ENCODE data around the gene ABL2.

The ABL2 gene

GRCh38 chr1:179129702-179130473, 99.6 kb downstream of the ABL2 start:
- DNase-seq (ENCODE audit: low read depth) = no peak

DNA sequence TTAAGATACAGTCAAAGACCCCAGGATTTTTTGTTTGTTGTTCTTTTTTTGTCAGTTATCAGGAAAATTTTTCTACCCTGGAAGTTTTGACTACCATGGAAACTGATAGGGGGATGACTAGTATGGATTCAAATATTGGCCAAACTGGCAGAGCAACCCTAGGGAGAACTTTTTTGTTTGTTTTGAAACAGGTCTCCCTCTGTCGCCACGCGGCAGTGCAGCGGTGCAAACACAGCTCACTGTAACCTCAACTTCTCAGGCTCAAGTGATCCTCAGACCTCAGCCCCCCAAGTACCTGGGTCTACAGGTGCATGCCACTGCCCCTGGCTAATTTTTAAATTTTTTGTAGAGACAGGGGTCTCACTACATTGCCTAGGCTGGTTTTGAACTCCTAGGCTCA, 101.0 kb downstream of the ABL2 start:
- no peak for DNase-seq (ENCODE audit: low read depth)

DNA sequence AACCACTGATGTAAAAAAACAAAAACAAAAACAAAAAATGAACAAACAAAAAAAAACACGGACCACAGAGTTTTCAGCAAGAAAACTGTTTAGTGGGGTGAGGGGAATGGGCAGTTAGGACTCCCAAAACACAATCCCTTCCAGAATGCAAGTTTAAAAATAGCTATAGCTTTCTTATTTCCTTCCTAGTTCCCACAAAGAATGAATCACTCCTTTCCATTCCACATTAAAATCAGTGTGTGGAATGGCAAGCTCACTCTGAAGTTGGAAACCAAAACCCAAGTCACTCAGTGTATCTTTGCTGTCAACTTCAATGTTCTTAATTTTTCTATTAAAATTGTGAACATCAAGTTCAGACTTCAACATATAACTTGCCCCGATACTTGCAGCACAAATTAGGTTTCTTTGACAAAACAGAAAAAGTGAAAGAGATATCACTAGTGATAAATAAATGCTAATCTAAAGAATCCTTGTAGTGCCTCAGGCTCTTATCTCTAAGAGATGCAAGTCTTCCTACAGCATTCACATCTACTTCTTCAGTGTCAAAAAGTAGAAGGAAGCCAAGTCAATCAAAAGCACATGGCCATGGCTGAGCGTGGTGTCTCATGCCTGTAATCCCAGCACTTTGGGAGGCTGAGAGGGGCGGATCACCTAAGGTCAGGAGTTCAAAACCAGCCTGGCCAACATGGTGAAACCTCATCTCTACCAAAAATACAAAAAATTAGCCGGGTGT, 102.1 kb downstream of the ABL2 start:
- no peak for DNase-seq (ENCODE audit: low read depth)

GRCh38 chr1:179126338-179127060, 103.0 kb downstream of the ABL2 start:
- DNase-seq (ENCODE audit: low read depth) = no peak

DNA sequence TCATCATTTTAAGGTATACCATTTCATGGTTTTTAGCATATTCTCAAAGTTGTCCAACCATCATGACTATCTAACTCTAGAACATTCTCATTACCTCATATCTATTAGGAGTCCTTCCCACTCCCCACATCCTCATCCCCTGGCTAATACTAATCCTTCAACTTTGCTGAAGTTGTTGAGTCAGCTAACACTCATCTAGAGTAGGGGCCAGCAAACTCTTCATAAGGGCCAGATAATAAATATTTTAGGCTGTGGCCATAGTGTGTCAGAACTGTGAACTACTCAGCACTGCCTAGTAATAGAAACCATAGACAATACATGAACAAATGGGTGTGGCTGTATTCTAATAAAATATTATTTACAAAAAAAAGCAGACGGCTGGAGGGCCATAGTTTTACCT, 104.6 kb downstream of the ABL2 start:
- DNase-seq (ENCODE audit: low read depth) = no peak

DNA sequence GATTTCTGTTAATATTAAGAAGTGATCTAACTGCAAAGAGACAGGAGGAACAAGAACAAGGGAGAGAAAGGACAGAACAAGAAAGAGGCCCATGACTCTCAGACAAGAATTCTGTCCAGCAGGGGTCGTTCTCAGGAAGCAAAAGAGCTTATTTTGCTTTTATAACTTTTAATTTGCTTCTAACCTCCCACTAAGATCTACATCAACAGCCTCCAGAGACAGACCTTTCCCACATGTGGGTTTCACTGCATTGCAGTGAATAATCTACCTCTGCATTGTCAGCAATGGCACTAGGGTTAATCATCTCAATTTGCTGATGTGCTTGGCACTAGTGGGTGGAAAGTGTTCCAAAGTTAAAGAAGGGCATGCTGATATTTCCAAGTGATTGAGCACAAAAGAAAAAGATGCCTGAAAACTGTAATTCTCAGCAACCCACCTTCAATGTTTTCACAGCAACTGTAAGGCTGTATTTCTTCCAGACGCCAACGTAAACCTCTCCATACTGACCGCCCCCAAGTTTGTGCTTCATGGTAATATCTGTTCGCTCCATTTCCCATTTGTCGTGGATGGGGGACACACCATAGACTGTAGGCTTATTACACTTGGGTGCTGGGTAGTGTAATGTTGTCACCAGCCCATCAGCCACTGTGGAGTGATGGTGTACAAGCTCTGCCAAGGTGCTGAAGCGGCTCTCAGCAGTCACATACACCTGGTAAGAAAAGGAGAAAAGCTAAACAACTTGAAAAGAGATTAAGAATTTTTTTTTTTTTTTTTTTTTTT, 108.1 kb downstream of the ABL2 start:
- no peak for DNase-seq (ENCODE audit: low read depth)

DNA sequence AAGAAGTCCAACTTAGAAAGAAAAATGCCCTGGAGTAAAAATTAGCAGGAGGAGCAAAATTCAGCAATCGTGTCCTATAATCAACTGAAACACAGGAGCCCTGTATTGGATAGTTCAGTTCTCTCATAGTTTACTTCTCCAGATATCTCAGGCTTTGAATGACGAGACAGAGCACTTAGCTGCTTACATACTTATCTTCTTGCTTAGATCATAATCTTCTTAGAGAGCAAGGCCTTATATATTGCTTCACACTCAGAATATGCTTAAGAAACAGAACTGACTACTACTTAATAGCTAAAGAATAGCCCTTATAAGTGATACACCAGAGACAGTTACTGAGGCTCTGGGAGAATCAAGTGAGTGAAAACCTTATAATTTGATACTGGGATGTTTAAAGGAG, 108.7 kb downstream of the ABL2 start:
- no peak for DNase-seq (ENCODE audit: low read depth)

DNA sequence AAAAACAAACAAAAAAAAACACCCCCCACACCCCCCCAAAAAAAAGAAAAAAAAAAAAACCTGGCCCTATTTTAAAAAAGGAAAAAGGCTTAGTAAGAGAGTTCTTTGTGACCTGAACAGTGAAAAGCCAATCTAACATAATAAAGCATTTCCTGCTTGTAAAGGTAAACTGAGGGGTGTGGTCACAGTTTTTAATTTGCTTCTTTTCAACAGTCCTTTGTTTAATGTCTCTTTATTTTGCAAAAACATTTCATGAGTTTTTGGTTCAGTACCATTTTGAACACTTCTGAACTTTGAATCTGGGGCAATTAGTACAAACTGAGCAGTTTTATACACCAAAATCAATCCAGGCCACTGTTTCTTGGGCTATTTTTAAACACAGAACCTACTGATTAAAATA, 110.0 kb downstream of the ABL2 start:
- DNase-seq (ENCODE audit: low read depth) = no peak

DNA sequence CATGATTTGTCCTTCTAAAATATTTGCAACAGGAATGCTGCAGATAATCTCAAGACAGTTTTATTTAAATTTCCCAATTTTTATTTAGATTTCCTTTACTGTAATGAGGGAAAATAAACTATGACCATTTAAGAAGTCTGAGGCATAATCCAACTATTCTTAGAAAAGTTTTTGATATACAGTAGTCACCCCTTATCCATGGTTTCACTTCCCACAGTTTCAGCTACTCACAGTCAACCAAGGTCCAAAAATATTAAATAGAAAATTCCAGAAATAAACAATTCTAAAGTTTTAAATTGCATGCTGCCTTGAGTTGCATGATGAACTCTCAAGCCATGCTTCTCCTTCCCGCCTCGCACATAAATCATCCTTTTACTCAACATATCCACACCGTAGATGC, 114.3 kb downstream of the ABL2 start:
- DNase-seq (ENCODE audit: low read depth) = no peak

DNA sequence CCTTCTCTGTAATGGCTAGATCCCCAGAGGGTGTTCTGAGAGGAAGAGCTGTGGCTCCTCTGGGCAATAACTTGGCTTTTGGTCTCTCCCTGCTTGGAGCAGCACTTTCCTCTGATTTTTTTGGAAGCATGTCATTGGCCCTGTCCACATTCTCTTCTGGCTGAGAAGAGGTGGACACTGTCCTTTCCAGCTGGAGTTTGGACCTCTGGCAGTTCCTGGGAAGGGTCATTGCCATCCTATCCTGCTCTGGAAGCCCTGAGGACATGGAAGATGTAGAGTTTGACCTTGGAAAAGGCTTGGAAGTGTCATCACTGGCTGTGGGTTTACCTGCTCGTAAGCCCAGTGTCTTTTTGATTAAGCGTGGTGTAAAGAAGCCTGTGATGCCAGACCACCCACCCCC, 120.8 kb downstream of the ABL2 start:
- no peak for DNase-seq (ENCODE audit: low read depth)

DNA sequence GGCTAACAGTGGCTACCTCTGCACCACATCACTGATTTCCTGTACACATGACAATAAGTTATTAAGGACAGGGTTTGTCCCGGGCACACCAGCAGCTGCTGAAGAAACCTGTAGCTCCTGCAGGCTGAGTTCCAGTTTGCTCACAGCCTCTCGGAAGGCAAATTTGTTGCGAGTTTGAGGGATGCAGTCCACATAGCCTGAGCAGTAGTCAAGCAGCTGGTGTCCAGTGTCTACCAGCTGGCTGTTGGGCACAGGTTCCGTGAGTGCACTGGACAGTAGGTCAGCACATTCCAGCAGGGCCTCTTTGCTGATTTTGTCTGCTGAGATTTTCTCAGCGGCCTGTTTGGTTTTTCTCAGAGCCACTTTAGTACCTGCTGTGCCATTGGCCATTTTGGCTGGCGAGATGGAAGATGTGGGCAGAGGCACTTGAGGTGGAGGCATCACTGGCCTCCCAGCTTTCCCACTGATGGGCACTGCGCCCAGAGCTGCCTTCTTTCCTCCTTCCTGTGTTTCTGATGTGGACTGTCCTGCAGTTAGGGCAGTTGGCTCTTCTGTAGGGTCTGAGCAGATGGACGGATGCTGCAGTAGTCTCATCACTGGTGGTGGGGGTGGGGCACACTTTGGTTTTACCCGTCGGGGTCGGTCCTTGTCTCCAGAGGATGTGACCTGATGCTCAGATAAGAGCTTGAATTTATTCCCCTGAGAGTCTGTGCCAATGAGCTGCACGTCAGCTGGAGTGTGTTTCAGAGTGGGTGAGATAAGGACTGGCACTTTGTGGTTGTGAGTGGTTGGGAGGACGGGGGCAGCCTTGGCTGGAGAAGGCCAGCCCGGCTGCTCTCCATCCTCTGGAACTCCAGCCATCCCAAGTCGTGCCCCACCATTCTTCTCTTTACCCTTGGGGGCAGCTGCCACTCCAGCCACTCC, 121.5 kb downstream of the ABL2 start:
- DNase-seq (ENCODE audit: low read depth) = peak; percentile 44

DNA sequence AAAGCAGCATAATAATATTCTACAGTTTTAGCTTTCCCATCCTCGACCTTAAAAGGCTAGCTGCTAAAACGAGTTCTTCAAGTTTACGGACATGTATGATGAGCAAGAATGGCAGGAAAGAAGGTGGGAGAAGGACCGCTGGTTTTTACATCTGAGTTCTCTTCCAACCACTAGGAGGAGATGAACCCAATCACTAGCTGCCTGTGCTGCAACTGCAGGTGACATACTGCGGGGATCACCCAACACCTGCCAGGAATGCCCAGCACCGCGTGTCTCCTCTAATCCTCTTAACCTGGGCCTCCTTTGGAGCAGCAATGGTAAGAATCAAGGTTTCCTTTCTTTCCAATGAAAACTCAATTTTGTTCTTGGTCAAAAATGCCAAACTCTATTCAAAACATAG, 124.1 kb downstream of the ABL2 start:
- DNase-seq (ENCODE audit: low read depth) = no peak

- DNase-seq (ENCODE audit: low read depth) = no peak
Observed at GRCh38 chr1:179104611-179105250, 124.7 kb downstream of the ABL2 start.

- no peak for DNase-seq (ENCODE audit: low read depth)
Observed at GRCh38 chr1:179103999-179104398, 125.5 kb downstream of the ABL2 start.

DNA sequence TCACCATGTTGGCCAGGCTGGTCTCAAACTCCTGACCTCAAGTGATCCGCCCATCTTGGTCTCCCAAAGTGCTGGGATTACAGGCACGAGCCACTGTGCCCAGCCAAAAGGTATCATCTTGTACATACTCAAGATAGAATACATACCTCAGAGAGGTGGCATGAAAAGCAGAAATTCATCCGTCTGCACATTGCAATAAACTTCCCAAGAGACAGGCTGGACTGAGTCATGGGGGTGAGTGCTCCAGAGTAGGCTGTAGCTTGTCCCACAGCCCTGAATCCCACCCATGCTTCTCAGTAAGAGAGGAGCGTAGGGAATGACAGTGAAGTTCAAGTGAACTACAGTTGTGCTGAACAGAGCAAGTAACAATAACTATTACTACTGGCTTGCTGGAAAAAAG, 127.9 kb downstream of the ABL2 start:
- no peak for DNase-seq (ENCODE audit: low read depth)

- DNase-seq (ENCODE audit: low read depth) = no peak
Observed at GRCh38 chr1:179099891-179100290, 129.6 kb downstream of the ABL2 start.

- DNase-seq (ENCODE audit: low read depth) = no peak
Observed at GRCh38 chr1:179095924-179096323, 133.6 kb downstream of the ABL2 start.

DNA sequence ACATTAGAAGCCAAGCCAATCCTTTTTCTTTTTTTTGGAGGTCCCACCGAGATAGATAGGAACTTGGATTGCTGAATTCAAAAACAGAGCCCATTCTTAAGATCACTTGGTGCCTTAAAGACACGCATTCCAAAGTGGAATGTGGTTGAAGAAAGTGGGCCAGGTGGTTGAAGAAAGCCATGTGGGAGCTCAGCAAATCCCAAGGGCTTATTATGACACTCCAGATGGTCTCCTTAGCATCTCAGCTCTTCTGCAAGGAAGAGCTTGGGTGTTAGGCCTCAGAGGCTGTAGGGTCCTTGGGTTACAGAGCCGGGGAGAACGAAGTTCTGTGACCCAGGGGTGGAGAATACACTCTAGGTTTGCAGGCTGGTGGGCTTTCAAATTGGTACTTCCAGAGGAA, 134.1 kb downstream of the ABL2 start:
- DNase-seq (ENCODE audit: low read depth) = no peak

DNA sequence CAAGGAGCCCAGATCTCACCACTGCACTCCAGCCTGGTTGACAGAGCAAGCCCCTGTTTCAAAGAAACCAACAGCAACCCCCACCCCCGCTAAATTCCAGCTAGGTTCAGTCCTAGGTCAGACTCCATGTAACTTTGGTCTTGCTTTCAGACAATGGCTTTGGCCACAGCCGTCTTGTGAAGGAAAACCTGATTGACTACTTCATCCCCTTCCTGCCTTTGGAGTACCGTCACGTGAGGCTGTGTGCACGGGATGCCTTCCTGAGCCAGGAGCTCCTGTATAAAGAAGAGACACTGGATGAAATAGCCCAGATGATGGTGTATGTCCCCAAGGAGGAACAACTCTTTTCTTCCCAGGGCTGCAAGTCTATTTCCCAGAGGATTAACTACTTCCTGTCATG, 134.7 kb downstream of the ABL2 start:
- no peak for DNase-seq (ENCODE audit: low read depth)

GRCh38 chr1:179092896-179093461, 136.5 kb downstream of the ABL2 start:
- DNase-seq (ENCODE audit: low read depth) = no peak
